K562 (cell line): ENCODE results near the gene SULT2B1. TPM values are rescaled to one million over a fixed set of nuclear protein-coding genes. Genes with fewer than 3 reads are reported as not detected.

Source experiments
- DMBX1 ChIP-seq: fragments of 250-450 bp; sonication (Bioruptor Pico); IDR thresholded peaks from 2 replicates; pipeline ENCODE4 v1.8.0; 2022; ENCODE audit warnings: inconsistent platforms, mild to moderate bottlenecking, moderate library complexity, borderline replicate concordance
- KDM1A ChIP-seq, 2 experiments: fragments of 450-650 bp; IDR thresholded peaks; 2 replicates each; pipeline ENCODE4 v1.6.1; 2016; ENCODE audit warnings: mild to moderate bottlenecking in 2 of 2
- MAZ ChIP-seq, 2 experiments: fragments of 450-650 bp in 1 of 2; sonication (generic) in 1 of 2; formaldehyde crosslinking; IDR thresholded peaks in 1 of 2; conservative IDR thresholded peaks in 1 of 2; 2 replicates each; pipeline versions ENCODE4 v1.4.0 to v1.5.0; 2020; ENCODE audit warnings: mild to moderate bottlenecking in 1 of 2, missing genetic modification reagents in 1 of 2
- MYC ChIP-seq, 2 experiments: fragments of 250-450 bp in 1 of 2; sonication (Bioruptor Pico) in 1 of 2; IDR thresholded peaks; 2 replicates each; pipeline versions ENCODE4 v1.5.1 to v1.6.1; 2012 to 2021; ENCODE audit warnings: low read depth in 2 of 2, borderline replicate concordance in 1 of 2, improper control_type of control experiment in 1 of 2, low read length in 1 of 2, mild to moderate bottlenecking in 1 of 2, moderate library complexity in 1 of 2
- NCOA1 ChIP-seq: fragments of 450-650 bp; IDR thresholded peaks from 2 replicates; pipeline ENCODE4 v1.6.1; 2016; ENCODE audit warnings: low read depth
- NONO ChIP-seq, 2 experiments: fragments of 200-400 bp in 1 of 2; fragments of 450-650 bp in 1 of 2; formaldehyde crosslinking in 1 of 2; IDR thresholded peaks; 2 replicates each; pipeline ENCODE4 v1.6.1; 2017; ENCODE audit warnings: low read depth in 2 of 2, mild to moderate bottlenecking in 2 of 2, moderate library complexity in 2 of 2, low read length in 1 of 2
- NR2C1 ChIP-seq, 2 experiments: fragments of 450-650 bp; IDR thresholded peaks; 2 replicates each; pipeline ENCODE4 v1.6.1; 2017; ENCODE audit warnings: mild to moderate bottlenecking in 2 of 2, antibody characterized with exemption in 1 of 2, inconsistent platforms in 1 of 2, missing compliant biosample characterization in 1 of 2, missing genetic modification characterization in 1 of 2
- TRIM24 ChIP-seq, 2 experiments: fragments of 450-650 bp; IDR thresholded peaks; 2 replicates each; pipeline ENCODE4 v1.6.1; 2016
- ZNF263 ChIP-seq: sonication (generic); formaldehyde crosslinking; IDR thresholded peaks from 2 replicates; pipeline ENCODE4 v1.8.0; 2022; ENCODE audit warnings: mild to moderate bottlenecking, missing genetic modification reagents, borderline replicate concordance
- polyA plus RNA-seq, 8 experiments: library from polyadenylated mRNA; depleted of rRNA in 4 of 8; stranded (reverse) in 5 of 8; unstranded in 3 of 8; fragments of >200 nt; fragmentation: Nextera tagmentation in 2 of 8; fragmentation: Illumina TruSeq in 1 of 8; extraction: Ambion mirVana in 2 of 8; extraction: Trizol in 1 of 8; gene quantifications; 2 replicates each; pipeline versions ENCODE4 v1.2.1 to v1.2.3, GENCODE V29; 2011 to 2014; ENCODE audit warnings: inconsistent platforms in 1 of 8, missing spikeins in 1 of 8
- total RNA-seq, 7 experiments: library from RNA; depleted of rRNA in 6 of 7; stranded (reverse); fragments of >200 nt in 6 of 7; fragmentation: Illumina TruSeq in 2 of 7; extraction: Trizol in 2 of 7; gene quantifications; 2 replicates each; pipeline versions ENCODE4 v1.2.1 to v1.2.3, GENCODE V29; 2011 to 2021; ENCODE audit warnings: low replicate concordance in 1 of 7
- TF ChIP-seq, protein P1 (sequence below), 2 experiments: fragments of 450-650 bp; IDR thresholded peaks; 2 replicates each; pipeline ENCODE4 v1.6.1; 2016; ENCODE audit warnings: mild to moderate bottlenecking in 2 of 2, borderline replicate concordance in 1 of 2, low read depth in 1 of 2, moderate library complexity in 1 of 2
- TF ChIP-seq, protein P2 (sequence below), 2 experiments: IDR thresholded peaks; 2 replicates each; pipeline ENCODE4 v1.6.1; 2011; ENCODE audit warnings: borderline replicate concordance in 1 of 2, control low read depth in 1 of 2, low read depth in 1 of 2, low read length in 1 of 2, mild to moderate bottlenecking in 1 of 2, mixed read lengths in 1 of 2, moderate library complexity in 1 of 2; ENCODE audit not compliant: insufficient read depth in 1 of 2, insufficient read length in 1 of 2, poor library complexity in 1 of 2, severe bottlenecking in 1 of 2; ENCODE audit errors: extremely low read depth in 1 of 2

SULT2B1 gene
- total and polyA plus RNA-seq, 9 of the 15 experiments (the other 6 are each of a cell fraction or from before 2014, with no cell fraction given): 0.09 to 0.62 (median 0.22) TPM; not detected in 2

DNA sequence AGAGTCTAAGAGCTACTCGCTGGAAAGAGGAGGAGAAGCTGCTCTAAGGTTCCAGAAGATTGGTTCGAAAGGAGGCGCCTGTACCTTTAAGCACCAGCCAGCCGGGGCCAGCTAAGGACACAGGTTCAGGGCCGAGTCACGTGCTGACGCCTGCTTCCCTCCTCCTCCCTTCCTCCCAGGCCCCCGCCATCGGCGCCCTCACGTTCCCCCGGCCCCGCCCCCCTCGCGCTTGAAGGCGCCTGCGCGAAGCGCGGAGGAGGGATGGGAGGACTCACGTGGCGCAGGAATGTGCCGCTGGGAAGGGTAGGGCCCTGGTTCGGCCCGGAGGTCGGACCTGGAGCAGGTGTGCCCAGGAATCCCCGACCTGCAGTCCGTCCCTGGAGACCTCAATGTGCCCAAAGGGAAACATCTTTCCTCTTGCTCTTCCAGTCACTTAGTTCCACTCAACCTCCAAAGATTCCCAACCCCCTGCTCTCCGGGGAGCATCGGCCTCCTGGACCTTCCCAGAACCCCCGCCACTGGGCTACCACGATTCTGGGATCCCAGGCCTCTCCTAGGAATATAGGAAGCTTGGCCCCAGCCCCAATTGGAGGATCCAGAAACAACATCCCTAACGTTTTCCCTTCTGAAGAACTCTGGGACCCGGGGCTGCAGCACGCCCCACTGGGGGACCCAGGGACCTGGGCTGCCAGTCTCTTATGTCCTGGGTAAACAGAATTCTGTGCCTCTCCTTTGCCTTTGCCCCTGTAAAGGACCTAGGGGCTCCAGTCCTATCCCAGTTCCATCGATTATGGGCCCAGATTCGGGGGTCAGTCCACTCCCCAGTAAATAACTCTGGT lies 82.7 kb downstream of the SULT2B1 start (continued):
- TF ChIP-seq DMBX1: no peak
- peak in 1 of 2 experiments; percentile 11; a peak in 1 of 4 replicates for TF ChIP-seq KDM1A (IDR thresholded peaks at IDR 0.05)
- TF ChIP-seq, protein P1, sequence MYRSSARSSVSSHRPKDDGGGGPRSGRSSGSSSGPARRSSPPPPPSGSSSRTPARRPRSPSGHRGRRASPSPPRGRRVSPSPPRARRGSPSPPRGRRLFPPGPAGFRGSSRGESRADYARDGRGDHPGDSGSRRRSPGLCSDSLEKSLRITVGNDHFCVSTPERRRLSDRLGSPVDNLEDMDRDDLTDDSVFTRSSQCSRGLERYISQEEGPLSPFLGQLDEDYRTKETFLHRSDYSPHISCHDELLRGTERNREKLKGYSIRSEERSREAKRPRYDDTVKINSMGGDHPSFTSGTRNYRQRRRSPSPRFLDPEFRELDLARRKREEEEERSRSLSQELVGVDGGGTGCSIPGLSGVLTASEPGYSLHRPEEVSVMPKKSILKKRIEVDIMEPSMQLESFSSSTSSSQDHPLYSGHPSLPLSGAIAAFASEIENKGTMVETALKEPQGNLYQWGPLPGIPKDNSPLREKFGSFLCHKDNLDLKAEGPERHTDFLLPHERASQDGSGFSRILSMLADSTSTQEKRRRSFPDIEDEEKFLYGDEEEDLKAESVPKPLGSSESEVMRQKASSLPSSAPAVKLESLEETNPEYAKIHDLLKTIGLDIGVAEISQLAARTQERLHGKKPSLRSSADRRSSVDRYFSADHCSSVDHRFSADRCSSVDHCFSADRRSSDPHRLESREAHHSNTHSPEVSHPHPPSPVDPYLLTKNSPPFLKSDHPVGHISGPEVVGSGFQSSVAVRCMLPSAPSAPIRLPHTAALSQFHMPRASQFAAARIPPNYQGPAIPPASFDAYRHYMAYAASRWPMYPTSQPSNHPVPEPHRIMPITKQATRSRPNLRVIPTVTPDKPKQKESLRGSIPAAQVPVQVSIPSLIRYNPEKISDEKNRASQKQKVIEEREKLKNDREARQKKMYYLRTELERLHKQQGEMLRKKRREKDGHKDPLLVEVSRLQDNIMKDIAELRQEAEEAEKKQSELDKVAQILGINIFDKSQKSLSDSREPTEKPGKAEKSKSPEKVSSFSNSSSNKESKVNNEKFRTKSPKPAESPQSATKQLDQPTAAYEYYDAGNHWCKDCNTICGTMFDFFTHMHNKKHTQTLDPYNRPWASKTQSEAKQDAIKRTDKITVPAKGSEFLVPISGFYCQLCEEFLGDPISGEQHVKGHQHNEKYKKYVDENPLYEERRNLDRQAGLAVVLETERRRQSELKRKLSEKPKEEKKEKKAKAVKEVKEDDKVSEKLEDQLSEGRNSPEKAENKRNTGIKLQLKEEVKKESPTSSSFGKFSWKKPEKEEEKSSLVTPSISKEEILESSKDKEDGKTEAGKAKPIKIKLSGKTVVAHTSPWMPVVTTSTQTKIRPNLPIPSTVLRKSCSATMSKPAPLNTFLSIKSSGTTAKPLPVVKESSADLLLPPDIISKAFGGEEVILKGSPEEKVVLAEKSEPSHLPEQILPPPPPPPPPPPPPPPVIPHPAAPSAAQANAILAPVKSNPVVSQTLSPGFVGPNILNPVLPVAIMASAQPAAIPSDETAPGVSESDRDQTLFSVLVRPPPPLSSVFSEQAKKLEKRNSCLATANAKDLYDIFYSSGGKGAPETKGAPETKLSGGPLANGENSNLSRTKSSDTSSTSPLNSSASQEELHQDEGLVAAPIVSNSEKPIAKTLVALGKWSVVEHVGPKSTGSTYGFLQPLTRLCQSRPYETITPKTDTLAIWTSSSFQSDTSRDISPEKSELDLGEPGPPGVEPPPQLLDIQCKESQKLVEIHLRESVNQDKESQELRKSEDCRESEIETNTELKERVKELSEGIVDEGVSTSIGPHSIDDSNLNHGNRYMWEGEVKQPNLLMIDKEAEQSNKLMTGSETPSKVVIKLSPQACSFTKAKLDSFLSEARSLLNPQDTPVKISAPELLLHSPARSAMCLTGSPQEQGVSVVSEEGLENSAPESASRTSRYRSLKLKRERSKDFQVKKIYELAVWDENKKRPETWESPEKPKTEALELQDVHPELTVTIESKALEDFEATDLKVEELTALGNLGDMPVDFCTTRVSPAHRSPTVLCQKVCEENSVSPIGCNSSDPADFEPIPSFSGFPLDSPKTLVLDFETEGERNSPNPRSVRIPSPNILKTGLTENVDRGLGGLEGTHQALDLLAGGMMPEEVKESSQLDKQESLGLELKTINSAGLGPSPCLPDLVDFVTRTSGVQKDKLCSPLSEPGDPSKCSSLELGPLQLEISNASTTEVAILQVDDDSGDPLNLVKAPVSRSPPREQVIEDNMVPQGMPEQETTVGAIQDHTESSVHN (IDR thresholded peaks at IDR 0.05; ENCODE audit: borderline replicate concordance in 1 of 2, low read depth in 1 of 2): peak in 1 of 2 experiments; percentile 42; a peak in 1 of 4 replicates
- 0 out of 4 replicates have a peak, but pooled peaks of 1 of the 2 experiments have one; percentile 41 for TF ChIP-seq TRIM24 (IDR thresholded peaks at IDR 0.05)
- peak in 1 of 2 experiments; percentile 94; a peak in 2 of 4 replicates for TF ChIP-seq NONO (IDR thresholded peaks at IDR 0.05; ENCODE audit: low read depth in 2 of 2, low read length in 1 of 2)
- peak; percentile 100 for TF ChIP-seq ZNF263 (CRISPR knock-in tag)
- TF ChIP-seq MYC (IDR thresholded peaks at IDR 0.05; ENCODE audit: low read depth, low read length): peak; percentile 88
- TF ChIP-seq MYC (CRISPR knock-in tag; IDR thresholded peaks at IDR 0.05; ENCODE audit: borderline replicate concordance, low read depth): peak; percentile 58; the same call in 1 of the 2 replicates
- peak; percentile 93 for TF ChIP-seq NCOA1
- TF ChIP-seq MAZ (CRISPR knock-in tag; conservative IDR thresholded peaks at IDR 0.05 in 1 of 2, IDR thresholded peaks at IDR 0.05 in 1 of 2): peak; percentile 96 to 99
- TF ChIP-seq NR2C1 (IDR thresholded peaks at IDR 0.05): 0 out of 2 replicates have a peak, but pooled peaks have one; percentile 60
- peak; percentile 26; the same call in 1 of the 2 replicates for TF ChIP-seq NR2C1 (tag; IDR thresholded peaks at IDR 0.05)
- TF ChIP-seq, protein P2, sequence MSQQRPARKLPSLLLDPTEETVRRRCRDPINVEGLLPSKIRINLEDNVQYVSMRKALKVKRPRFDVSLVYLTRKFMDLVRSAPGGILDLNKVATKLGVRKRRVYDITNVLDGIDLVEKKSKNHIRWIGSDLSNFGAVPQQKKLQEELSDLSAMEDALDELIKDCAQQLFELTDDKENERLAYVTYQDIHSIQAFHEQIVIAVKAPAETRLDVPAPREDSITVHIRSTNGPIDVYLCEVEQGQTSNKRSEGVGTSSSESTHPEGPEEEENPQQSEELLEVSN (IDR thresholded peaks at IDR 0.05; ENCODE audit: borderline replicate concordance in 1 of 2, extremely low read depth in 1 of 2, insufficient read depth in 1 of 2, insufficient read length in 1 of 2, low read depth in 1 of 2, low read length in 1 of 2, poor library complexity in 1 of 2, severe bottlenecking in 1 of 2): peak; percentile 83 to 92
